NCI-H2171 treated with DMSO at 0.1 percent for 48 hours (cell line): Measurements from ENCODE around the gene IGF1R.
A peak's percentile ranks its signal among the peaks of the same experiment; 100 is the strongest.
"Not testable (repeated sequence)": the region's sequence is repeated elsewhere in the genome, so short reads cannot be mapped to it uniquely, and the experiment has no call there.

Experiments
- DNase-seq: peaks from one replicate; lab custom pipeline; 2025; lab: John Stamatoyannopoulos, UW

Gene IGF1R

DNA sequence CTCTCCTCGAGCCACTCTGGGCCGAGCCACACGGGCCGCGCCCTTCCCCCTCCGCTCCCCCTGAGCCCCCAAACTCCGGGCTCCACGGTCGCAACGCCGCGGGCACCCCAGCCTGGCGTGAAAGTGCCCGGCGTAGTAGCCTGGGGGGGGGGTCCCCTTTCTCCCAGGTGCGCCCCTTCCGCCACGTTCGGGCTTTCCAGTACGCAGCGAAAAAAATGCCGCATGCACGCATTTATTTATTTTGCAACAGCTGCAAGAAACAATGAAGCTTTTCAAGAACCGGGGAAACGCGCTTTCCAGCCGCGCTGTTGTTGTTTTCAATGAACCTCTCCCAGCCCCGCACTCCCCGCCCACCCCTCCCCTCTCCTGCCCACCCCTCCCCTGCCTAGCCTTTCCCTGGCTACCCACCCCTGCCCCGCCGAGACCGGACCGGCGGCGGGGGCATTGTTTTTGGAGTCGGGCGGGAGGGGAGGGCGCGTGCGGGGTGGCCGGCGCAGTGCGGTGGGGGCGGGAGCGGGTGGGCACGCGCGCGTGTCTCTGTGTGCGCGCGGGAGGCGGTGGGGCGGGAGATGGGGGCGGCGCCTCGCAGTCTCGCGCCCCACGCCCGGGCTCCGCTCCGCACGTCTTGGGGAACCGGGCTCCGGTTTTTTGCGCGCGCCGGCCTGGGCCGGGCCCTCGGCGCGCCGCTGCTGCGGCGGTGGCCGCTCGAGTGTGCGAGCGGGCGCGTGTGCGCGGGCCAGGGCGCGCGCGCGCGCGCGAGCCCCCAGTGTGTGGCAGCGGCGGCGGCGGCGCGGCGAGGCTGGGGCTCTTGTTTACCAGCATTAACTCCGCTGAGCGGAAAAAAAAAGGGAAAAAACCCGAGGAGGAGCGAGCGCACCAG is at the start of gene IGF1R:
TSS of gene IGF1R (plus strand) at position 766 of the 880 bp plus-strand sequence. CDS start 1,043 bp downstream, outside the sequence.
- peak; percentile 83 for DNase-seq

- no peak for DNase-seq
Observed at GRCh38 chr15:98599909-98600691, 48.2 kb upstream of the IGF1R start.

- DNase-seq, result no peak
Observed at GRCh38 chr15:98604983-98605382, 43.4 kb upstream of the IGF1R start.

GRCh38 chr15:98609144-98609852 is 39.0 kb upstream of the IGF1R start:
- no peak for DNase-seq

DNA sequence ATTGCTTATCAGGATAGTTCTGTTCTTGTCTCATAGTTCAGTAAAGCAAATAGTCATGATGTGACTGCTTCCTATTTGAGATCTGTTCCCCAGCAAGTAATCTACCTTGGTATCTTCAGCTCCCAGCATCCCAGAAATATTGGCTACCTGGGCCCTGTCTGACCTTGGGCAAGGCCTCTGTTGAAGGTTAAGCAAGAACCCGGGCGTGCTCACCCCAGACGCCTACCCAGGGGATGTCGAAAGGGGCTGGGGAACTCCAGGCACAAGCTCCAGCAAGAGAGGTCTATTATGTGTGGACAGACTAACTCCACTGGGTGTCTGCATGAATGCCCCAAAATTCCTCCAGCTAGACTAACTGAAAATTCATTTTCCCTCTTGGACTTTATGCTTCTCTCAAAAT is 37.3 kb upstream of the IGF1R start:
- DNase-seq, result no peak

DNA sequence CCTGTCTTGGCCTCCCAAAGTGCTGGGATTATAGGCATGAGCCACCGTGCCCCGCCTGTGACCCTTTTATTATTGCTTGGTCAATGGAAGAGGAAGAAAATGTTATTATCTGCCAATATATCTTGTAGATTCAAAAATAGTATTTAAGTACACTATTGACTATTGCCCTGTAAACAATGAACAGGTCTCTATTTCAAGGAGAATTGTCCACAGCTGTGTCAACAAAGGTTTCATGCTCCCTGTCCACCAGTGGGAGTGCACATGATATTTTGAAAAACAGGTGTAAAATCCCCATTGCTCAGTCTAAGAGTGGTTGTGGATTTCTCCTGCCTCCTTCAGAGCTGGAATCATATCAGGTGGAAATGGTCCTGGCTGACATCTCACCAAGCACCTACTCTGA is 36.5 kb upstream of the IGF1R start:
- no peak for DNase-seq

DNA sequence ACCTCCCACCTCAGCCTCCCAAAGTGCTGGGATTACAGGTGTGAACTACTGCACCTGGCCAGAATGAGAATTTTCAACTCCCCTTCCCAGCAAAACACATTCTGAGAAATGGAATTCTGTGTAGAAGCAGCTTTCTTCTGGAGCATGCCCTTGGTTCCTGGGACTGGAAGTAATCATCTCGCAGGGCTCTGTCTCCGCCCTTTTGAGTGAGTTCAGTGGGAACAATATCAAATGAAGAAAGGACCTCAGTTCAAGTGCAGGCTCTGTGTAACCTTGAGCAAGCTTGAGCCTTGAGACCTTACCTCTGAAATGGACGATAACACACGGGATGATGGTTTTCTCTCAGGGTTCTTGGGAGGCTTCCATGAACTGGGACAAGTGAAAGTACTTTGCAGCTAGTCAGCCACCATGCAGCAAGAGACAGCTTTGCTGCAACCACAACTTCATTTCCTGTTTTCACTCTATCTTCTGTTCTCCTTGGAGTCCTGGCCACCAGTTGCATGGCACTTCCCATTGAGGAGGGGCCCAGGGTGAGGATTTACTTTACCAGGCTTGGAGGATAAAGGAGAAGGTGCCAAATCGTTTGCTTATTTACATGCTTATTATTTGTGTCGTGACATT is 35.7 kb upstream of the IGF1R start:
- DNase-seq, result no peak

DNA sequence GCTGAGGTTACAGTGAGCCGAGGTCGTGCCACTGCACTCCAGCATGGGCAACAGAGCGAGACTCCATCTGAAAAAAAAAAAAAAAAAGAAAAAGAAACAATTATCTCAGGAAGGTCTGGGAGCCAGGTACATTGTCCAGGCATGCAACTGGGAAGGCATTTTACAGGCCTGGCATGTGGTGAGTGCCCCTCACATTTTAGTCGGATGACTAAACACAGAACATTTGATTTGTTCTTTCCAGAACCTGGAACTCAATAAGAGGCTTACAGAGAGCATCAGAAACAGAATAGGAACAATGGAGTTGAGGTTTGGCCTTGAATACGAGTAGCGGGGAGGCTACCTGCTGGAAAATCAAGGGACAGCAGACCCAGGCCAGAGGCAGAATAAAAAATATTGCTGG is 33.7 kb upstream of the IGF1R start:
- DNase-seq, result no peak

- DNase-seq, result no peak
Observed at GRCh38 chr15:98616397-98616796, 31.9 kb upstream of the IGF1R start.

- DNase-seq, result no peak
Observed at GRCh38 chr15:98617328-98617980, 30.9 kb upstream of the IGF1R start.

DNA sequence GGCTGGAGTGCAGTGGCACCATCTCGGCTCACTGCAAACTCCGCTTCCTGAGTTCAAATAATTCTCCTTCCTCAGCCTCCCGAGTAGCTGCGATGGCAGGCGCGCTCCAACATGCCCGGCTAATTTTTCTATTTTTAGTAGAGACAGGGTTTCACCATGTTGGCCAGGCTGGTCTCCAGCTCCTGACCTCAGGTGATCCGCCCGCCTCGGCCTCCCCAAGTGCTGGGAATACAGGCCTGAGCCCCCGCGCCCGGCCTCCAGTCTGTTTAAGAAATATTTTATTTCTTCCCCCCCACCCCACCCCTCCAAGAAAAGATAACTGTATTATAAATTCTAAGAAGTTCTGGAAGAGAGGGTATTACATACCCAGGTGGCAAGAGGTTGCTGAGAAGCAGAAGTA is 29.8 kb upstream of the IGF1R start:
- not testable (repeated sequence) for DNase-seq

GRCh38 chr15:98620020-98620419 is 28.3 kb upstream of the IGF1R start:
- no peak for DNase-seq

DNA sequence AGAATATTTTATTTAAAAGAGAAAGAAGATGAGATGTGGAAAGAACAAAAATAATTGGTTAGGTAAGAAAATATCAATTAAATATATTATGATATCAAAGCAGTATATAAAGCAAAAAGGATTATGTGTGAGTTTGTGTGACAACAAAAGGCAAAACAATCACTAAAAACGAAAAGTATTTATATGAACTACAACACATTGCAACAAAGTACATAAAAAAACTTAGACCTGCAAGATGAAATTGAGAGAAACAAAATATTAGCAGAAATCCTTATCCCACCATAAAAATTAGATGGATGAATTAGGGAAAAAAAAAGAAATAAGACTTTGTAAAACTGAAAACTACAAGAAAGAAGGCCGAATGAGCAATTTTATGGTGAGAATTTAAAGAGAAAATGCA is 27.3 kb upstream of the IGF1R start:
- DNase-seq, result no peak

GRCh38 chr15:98625614-98626013 is 22.7 kb upstream of the IGF1R start:
- DNase-seq, result no peak

DNA sequence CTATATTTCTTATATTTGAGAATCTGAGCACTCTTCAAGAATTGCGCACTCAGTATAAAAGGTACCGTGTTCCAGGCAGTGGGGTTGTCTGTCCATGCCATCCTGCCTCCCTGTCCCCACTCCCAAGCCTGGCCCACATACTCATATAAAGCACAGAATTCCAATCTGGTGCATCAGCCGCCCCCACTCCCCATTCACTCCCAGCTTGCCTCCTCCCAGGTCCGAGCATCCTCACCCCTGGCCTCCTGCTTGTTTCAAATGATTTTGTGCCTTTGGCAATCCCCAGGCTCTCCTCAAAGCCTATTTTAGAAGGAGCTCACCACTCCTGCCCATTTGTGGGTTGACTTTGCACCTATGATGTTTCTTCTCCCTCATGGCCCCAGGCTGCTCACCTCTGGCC is 22.2 kb upstream of the IGF1R start:
- no peak for DNase-seq

DNA sequence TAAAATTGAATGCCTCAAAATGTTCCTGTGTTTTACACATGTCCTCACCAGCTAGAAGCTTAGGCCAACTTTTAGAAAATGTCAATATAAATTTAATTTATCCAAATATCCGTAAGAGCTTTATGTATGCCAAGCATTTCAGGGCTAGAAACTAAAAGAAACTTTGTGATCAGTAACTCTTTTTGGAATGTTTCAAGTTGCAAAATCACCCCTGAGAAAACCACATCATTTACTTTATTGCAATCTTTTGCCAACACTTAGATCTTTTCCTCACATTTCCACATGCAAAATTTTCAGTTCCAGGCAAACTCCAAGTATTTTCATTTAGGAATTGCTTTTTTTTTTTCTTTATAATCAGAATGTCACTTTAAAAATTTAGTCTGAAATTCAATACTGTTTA is 20.1 kb upstream of the IGF1R start:
- DNase-seq, result no peak

DNA sequence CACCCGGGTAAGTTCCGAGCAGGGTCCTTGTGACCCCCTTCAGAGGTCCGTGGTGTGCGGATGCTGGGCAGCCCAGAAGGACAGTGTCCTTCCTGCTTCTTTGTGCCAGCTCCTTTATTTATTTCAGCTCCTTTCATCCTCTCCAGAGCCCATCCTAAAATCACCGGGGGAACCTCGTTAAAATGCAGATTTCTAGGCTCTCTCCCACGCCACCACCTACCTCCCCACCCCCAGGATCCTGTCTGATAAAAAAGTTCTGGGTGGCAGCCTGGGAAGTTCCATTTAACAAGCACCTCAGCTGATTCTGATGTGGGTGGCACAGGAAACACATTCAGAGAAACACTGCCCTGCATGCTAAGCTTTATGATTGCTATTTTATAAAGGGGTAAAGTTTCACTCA is 12.5 kb upstream of the IGF1R start:
- no peak for DNase-seq

DNA sequence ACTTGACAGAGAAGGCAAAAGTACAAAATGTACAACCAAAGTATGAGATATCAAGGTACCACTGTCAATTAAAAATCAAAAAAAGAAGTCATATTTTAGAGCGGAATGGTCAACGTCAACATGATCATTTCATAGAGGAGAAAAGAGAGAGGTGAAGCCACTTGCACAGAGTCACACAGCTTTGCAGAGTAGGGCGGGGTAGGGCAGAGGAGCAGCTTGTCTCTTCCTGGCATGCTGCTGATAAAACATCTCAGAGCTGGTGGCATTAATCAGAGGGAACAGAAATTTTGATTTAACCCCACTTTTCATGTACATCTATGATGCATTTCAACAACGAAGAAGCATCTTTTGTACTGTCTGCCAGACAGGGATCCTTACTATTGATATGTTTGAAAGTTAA is 5.2 kb upstream of the IGF1R start:
- no peak for DNase-seq

DNA sequence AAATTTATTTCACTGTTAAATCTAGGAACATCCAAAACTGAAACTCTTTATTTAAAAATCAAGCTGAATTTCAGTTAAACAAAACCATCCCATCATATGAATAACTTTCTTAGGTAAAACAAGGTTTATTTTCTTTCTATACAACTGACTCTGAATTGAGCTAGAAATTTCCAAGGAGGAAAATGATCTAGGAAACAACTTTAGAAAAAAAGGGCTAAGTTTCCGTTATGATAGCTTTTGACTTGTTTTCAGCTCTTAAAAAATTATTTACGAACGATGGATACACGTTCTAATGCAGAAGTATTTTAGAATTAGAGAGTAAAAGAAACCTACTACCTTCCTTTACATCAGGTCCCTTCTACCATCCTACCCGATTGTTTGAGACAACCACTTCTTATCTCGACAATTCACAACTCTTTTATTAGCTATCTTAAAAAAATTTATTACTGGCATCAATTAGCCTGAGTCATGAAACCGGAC is 1.8 kb upstream of the IGF1R start:
- no peak for DNase-seq

DNA sequence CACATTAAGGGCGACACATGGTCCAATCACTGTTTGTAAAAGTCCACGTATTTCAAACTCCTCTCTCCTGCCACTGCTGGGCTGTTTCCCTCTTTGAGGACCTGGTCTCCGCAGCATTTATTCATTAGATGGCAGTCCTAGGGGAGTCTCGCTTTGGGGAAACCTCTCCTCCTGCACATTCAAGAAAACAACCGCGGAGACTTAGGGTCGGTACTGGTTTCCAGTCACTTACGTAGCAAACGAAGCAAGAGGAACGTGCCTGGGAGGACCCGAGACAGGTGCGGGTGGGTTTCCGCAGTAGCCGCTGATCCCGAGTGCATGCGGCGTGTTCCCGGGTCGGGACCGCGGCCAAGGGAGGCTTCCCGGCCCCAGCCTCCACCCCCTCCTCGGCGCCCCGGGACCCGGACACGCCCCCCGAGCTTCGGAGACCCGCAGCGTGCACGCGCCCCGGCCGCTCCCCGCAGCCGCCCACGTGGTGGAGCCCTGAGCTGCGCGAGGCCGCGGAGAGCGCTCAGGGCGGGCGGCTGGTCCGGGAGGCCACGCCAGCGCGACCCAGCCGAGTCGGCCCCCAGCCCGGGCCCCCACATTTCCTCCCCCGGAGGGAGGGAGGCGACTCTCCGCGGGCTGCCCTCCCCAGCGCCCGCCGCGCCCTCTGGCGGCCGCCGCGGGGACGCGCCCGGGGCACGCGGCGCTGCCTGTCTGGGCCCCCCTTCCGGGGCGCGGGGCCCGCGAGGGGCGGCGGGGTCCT is 1.1 kb upstream of the IGF1R start:
- DNase-seq, result peak; percentile 82
